Putamen (tissue), 1 donor: ENCODE data around the gene SPAAR.

ENCODE experiments used
- DNase-seq: peaks from one replicate; pipeline ENCODE4 v3.0.0-alpha.2; 2016; ENCODE audit warnings: low spot score

The SPAAR gene

GRCh38 chr9:35951736-35952135, 42.4 kb downstream of the SPAAR start:
- no peak for DNase-seq

GRCh38 chr9:35952526-35953191, 43.4 kb downstream of the SPAAR start:
- DNase-seq, result no peak

- DNase-seq, result peak; percentile 57
Observed at GRCh38 chr9:35954942-35955546, 45.8 kb downstream of the SPAAR start.

DNA sequence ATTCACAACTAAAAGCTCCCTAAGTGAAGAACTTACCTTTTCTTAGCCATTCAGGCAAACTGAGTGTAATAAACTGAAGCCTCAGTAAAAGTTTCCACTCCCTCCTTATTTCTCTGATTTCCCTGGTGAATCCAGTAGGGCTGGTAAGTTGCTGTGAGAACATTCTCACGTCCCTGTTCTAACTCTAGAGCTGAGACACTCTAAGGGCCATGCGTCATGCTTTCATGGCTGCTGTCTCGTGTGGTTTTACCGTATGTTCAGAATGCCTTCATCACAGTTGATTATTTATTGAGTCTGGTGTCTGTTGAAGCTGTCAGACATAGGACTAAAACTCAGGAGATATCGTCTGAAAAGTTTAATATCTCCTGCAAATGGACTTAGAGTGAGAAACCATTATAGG, 47.4 kb downstream of the SPAAR start:
- DNase-seq, result no peak

GRCh38 chr9:35958104-35958837, 49.0 kb downstream of the SPAAR start, which contains the start of gene OR2S2:
Gene OR2S2, minus strand, starts transcription at chr9:35958154. Its CDS starts 56 bp downstream, at chr9:35958098.
- DNase-seq, result no peak

GRCh38 chr9:35960039-35960655, 50.9 kb downstream of the SPAAR start:
- no peak for DNase-seq
